Cardiac fibroblast (primary cell): ENCODE measurements around the gene ADAMTSL2.

Experiments used
- DNase-seq, 2 donors: peaks; one replicate each; pipeline versions ENCODE4 v3.0.0 to v3.0.0-alpha.2; 2010; ENCODE audit warnings: low read depth in 2 of 2
- H3K4me3 ChIP-seq, 2 donors: replicated peaks in 1 of 2; 1 replicate in 1 of 2; 2 replicates in 1 of 2; pipeline ENCODE4 v1.5.1; 2011; ENCODE audit warnings: low read depth in 2 of 2, low read length in 2 of 2, mild to moderate bottlenecking in 2 of 2, moderate library complexity in 1 of 2
- CTCF ChIP-seq: IDR thresholded peaks from one replicate; pipeline ENCODE4 v1.5.1; 2011; ENCODE audit warnings: low read depth, mild to moderate bottlenecking, low read length, inconsistent platforms

The ADAMTSL2 gene

DNA sequence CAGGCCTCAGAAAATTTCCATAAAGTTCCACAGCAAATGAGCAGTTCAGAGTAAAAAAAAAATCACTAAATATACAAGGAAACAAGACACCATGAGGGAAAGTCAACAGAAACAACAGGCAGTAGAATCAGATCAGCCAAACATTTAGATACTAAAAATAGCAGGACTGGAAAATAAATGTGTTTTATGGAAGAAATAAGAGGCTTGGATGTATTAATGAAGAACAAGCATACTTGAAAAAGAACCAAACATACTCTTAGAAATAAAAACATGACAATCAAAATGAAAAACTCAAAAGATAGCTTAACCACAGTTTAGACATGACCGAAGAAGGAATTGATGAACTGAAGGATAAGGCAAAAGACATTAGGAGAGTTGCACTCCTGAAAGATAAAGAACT lies 32.4 kb upstream of the ADAMTSL2 start:
- no peak for TF ChIP-seq CTCF
- no peak overlapping the region for H3K4me3 ChIP-seq
- DNase-seq, result no peak

DNA sequence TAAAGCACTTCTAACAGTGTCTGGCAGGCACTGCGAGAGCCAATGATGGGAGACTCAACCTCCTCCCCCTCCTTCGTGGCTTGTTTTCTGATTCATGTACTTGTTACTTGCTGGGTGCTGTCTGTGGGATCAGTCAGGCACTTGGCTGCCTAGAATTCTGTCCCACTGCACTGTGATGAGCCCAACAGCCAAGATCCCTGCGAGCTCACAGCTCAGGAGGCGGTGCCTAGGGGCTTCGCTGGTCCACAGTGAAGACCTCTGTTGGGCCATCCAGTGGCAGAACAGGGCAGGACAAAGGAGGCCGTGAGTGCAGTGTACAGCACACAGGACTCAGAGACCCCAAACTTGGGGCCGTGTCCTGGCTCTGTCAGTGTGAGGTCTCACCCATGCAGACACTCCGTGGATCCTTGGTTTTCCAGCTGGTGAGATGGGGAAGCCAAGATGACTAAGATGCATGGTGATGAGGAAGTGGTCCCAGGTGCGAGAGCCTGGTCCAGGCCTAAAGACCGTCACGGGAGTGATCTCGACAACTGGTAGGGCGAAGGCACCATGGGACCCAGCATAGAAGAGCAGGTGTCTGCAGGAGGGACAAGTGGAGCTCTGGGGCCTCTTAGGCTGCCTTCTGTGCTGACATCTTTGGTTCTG lies 29.2 kb upstream of the ADAMTSL2 start:
- TF ChIP-seq CTCF, result no peak
- DNase-seq, result peak in 1 of 2 donors; percentile 45
- no peak overlapping the region for H3K4me3 ChIP-seq

DNA sequence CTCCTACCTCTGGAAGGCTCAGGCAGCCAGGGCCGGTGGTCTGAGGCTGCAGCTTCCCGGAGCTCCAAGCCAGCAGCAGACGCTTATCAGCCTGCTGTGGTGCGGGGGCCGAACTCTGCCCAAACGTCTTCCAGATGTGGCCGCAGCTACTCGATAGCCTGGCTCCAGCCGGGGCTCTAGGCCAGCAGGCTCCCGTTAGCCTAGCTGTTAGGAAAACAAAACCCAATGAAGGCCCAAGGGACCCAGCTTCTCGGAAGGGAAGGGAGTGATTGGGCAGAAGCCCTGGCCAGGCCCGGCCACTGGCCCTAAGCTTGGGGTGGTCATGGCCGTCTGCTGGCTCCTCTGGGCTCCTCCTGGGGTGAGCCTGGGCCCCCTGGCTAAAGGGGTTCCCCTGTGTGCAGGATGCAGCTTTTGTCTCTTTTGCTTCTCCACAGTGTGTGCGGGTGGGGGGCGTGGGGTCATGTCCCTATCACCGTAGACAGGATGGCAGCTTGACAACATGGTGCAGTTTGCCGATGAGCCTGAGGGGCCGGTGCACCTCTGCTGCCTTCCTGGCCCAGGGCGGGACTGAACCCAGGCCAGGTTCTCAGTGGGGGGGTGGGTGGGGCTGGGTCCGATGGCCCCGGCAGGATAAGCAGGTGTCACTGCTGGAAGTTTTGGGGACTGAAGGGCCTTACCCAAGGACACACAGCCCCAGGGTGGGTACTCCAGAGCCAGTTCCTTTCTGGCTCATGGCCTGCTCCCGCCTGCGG lies 28.4 kb upstream of the ADAMTSL2 start:
- TF ChIP-seq CTCF, result no peak
- no peak overlapping the region for H3K4me3 ChIP-seq

DNA sequence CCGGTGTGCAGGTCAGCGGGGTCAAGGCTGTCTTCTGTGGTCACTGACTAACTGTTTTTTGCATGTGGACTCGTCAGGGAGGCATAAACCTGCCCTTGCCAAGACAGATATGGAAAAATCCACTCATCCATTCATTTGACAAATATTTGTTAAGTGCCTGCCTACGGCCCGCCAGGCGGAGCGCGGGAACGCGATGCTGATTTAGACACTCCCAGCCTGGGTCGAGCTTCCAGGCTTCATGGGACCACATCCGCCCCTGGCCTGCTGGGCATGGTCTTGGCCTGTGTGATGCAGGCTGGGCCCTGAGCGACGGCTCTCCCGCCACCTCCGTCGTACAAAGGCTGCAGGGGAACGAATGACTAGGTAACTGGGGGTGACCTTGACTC lies 27.9 kb upstream of the ADAMTSL2 start:
- no peak overlapping the region for H3K4me3 ChIP-seq
- peak; percentile 90 for DNase-seq
- peak; percentile 23 for TF ChIP-seq CTCF

More for the DNA sequence above, 28.4 kb upstream of the ADAMTSL2 start:
- peak; percentile 72 to 95 for DNase-seq

GRCh38 chr9:133507246-133507965 lies 27.1 kb upstream of the ADAMTSL2 start:
- H3K4me3 ChIP-seq, result no peak overlapping the region
- no peak for DNase-seq
- no peak for TF ChIP-seq CTCF

DNA sequence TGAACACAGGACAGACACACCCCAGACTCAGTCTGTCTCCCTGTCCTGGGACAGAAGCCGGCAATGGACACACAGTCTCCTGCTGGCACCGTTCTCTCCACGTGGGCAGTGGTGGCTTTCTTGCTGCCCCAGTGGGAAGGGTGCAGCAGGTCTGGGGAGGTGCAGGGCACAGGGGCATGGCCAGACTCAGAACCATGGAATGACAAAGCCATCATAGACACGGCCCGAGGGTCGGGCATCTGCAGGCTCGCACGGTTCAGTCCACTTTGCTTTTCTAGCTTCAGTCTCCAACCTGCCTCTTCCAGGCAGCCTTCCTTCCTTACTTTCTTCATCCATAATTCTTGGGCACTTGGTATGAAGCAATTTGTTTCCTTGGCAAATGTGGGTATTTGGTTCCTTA lies 26.5 kb upstream of the ADAMTSL2 start:
- DNase-seq, result no peak
- TF ChIP-seq CTCF, result no peak
- no peak overlapping the region for H3K4me3 ChIP-seq
